ENCODE measurements around the gene PLAAT3.
"Not testable (repeated sequence)": the region's sequence is repeated elsewhere in the genome, so short reads cannot be mapped to it uniquely, and the experiment has no call there.

Gene PLAAT3

GRCh38 chr11:63589000-63589399, 25.2 kb downstream of the PLAAT3 start:
- TF ChIP-seq, protein P1, sequence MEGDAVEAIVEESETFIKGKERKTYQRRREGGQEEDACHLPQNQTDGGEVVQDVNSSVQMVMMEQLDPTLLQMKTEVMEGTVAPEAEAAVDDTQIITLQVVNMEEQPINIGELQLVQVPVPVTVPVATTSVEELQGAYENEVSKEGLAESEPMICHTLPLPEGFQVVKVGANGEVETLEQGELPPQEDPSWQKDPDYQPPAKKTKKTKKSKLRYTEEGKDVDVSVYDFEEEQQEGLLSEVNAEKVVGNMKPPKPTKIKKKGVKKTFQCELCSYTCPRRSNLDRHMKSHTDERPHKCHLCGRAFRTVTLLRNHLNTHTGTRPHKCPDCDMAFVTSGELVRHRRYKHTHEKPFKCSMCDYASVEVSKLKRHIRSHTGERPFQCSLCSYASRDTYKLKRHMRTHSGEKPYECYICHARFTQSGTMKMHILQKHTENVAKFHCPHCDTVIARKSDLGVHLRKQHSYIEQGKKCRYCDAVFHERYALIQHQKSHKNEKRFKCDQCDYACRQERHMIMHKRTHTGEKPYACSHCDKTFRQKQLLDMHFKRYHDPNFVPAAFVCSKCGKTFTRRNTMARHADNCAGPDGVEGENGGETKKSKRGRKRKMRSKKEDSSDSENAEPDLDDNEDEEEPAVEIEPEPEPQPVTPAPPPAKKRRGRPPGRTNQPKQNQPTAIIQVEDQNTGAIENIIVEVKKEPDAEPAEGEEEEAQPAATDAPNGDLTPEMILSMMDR (IDR thresholded peaks at IDR 0.05; ENCODE audit: low read depth, low read length) = no peak
- H3K9me3 ChIP-seq = no peaks in the 10 kb centered on the region
- no peak for DNase-seq
- H3K4me1 ChIP-seq = no peaks in the 10 kb centered on the region
- H3K36me3 ChIP-seq = no peaks in the 10 kb centered on the region
- no peak overlapping the region for H3K4me3 ChIP-seq (ENCODE audit: low read depth, low read length)
- H3K27me3 ChIP-seq = no peaks in the 10 kb centered on the region

DNA sequence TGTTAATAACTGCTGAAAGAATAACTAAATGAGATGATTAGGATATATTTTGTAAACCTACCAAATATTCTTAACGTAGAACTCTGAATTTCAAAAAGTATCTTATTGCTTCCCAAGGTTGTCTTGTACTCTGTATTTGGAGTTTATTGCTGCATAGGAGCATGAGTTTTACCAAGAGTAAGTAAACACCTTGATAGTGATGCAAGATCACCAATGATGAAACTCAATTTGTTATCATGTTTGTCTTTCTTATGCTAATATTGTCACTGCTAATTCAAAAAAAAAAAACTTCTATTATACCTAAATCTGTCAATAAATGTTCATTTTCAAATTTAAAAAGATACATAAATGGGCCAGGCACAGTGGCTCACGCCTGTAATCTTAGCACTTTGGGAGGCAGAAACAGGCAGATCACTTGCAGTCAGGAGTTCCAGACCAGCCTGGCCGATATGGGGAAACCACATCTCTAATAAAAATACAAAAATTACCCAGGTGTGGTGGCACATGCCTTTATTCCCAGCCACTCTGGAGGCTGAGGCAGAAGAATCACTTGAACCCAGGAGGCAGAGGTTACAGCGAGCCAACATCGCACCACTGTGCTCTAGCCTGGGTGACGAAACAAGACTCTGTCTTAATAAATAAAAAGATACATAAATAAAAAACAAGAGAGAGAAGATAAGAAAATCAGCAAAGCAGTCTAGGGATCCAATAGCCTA, 27.6 kb downstream of the PLAAT3 start:
- no peaks in the 10 kb centered on the region for H3K27me3 ChIP-seq
- no peak overlapping the region for H3K4me3 ChIP-seq (ENCODE audit: low read depth, low read length)
- no peak for DNase-seq
- no peaks in the 10 kb centered on the region for H3K9me3 ChIP-seq
- H3K4me1 ChIP-seq = no peaks in the 10 kb centered on the region
- TF ChIP-seq, protein P1 (IDR thresholded peaks at IDR 0.05; ENCODE audit: low read depth, low read length) = no peak
- H3K36me3 ChIP-seq = no peaks in the 10 kb centered on the region

DNA sequence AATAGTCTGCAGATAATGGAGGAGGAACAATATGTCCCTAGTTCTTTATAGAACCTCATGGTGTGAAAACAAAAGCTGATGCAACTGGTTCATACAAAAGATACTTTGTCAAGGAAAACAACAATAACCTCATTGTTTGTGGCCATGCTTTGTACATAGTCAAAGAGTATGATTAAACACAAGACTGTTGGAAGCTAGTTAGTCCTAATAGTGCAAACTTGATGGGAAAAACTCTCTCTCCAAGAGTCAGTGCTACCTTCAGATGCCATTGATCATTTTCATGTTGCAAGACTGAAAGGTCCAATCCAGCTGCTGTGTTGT, 30.9 kb downstream of the PLAAT3 start:
- no peak for DNase-seq
- Histone ChIP-seq H3K4me1 (no peaks in the 10 kb centered on the region), H3K27me3 (no peaks in the 10 kb centered on the region), H3K9me3 (no peaks in the 10 kb centered on the region), H3K4me3 (ENCODE audit: low read depth, low read length) (no peak overlapping the region), H3K36me3 (no peaks in the 10 kb centered on the region)
- TF ChIP-seq, protein P1 (IDR thresholded peaks at IDR 0.05; ENCODE audit: low read depth, low read length) = no peak

DNA sequence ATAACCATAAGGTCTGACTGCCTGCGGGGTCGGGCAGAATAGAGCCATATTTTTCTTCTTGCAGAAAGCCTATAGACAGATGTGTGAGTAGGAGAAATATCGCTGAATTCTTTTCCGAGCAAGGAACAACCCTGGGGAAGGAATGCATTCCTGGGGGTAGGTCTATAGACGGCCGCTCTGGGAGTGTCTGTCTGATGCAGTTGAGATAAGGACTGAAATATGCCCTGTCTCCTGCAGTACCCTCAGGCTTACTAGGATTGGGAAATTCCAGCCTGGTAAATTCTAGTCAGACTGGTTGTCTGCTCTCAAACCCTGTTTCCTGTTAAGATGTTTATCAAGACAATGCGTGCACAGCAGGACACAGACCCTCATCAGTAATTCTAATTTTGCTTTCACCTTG, 33.0 kb downstream of the PLAAT3 start:
- H3K27me3 ChIP-seq; H3K9me3 ChIP-seq; H3K4me3 ChIP-seq (ENCODE audit: low read depth, low read length); H3K4me1 ChIP-seq; DNase-seq; H3K36me3 ChIP-seq: not testable (repeated sequence)

- not testable (repeated sequence) for H3K4me1 ChIP-seq; H3K9me3 ChIP-seq; H3K4me3 ChIP-seq (ENCODE audit: low read depth, low read length); DNase-seq; H3K27me3 ChIP-seq; H3K36me3 ChIP-seq
These were observed 35.4 kb downstream of the PLAAT3 start for GRCh38 chr11:63578882-63579281.

GRCh38 chr11:63574856-63575602, 39.2 kb downstream of the PLAAT3 start:
- Histone ChIP-seq H3K9me3 (no peaks in the 10 kb centered on the region), H3K27me3 (no peaks in the 10 kb centered on the region), H3K4me3 (ENCODE audit: low read depth, low read length) (no peak overlapping the region), H3K36me3 (no peaks in the 10 kb centered on the region), H3K4me1 (no peaks in the 10 kb centered on the region)
- no peak for DNase-seq
- TF ChIP-seq, protein P1 (IDR thresholded peaks at IDR 0.05; ENCODE audit: low read depth, low read length) = no peak
